SK-N-DZ (cell line): ENCODE results near the gene SSBP1.
"Not testable (repeated sequence)": the region's sequence is repeated elsewhere in the genome, so short reads cannot be mapped to it uniquely, and the experiment has no call there.

Experiments
- DNase-seq: peaks from one replicate; pipeline ENCODE4 v3.0.0-alpha.2; 2015; ENCODE audit warnings: low spot score

Gene SSBP1

GRCh38 chr7:141709318-141709717 lies 28.8 kb upstream of the SSBP1 start:
- DNase-seq: no peak

- DNase-seq: no peak
Observed at GRCh38 chr7:141709749-141710148, 28.4 kb upstream of the SSBP1 start.

GRCh38 chr7:141710301-141710700 lies 27.9 kb upstream of the SSBP1 start:
- no peak for DNase-seq

- DNase-seq: no peak
Observed at GRCh38 chr7:141712603-141713255, 25.4 kb upstream of the SSBP1 start.

GRCh38 chr7:141713890-141714289 lies 24.3 kb upstream of the SSBP1 start:
- no peak for DNase-seq

- DNase-seq: no peak
Observed at GRCh38 chr7:141714571-141714970, 23.6 kb upstream of the SSBP1 start.

GRCh38 chr7:141715018-141715417 lies 23.1 kb upstream of the SSBP1 start:
- no peak for DNase-seq

GRCh38 chr7:141715794-141716689 lies 22.1 kb upstream of the SSBP1 start:
- no peak for DNase-seq

GRCh38 chr7:141717450-141717849 lies 20.7 kb upstream of the SSBP1 start:
- no peak for DNase-seq

GRCh38 chr7:141722529-141722928 lies 15.6 kb upstream of the SSBP1 start:
- no peak for DNase-seq

- no peak for DNase-seq
Observed at GRCh38 chr7:141729020-141729419, 9.1 kb upstream of the SSBP1 start.

GRCh38 chr7:141731476-141732149 lies 6.5 kb upstream of the SSBP1 start:
- no peak for DNase-seq

- peak; percentile 12 for DNase-seq
Observed at GRCh38 chr7:141737118-141737835, 881 bp upstream of the SSBP1 start.

- DNase-seq: no peak
Observed at GRCh38 chr7:141738592-141739013, 445 bp downstream of the SSBP1 start.

- DNase-seq: no peak
Observed at GRCh38 chr7:141739250-141739649, 1.1 kb downstream of the SSBP1 start.

- no peak for DNase-seq
Observed at GRCh38 chr7:141742229-141742628, 4.1 kb downstream of the SSBP1 start.

- DNase-seq: no peak
Observed at GRCh38 chr7:141744131-141744530, 6.0 kb downstream of the SSBP1 start.

GRCh38 chr7:141748396-141748795 lies 10.2 kb downstream of the SSBP1 start:
- DNase-seq: no peak

- DNase-seq: not testable (repeated sequence)
Observed at GRCh38 chr7:141751904-141752303, 13.7 kb downstream of the SSBP1 start.

- no peak for DNase-seq
Observed at GRCh38 chr7:141752634-141753033, 14.5 kb downstream of the SSBP1 start.

- DNase-seq: peak; percentile 43
Observed at GRCh38 chr7:141754939-141755338, 16.8 kb downstream of the SSBP1 start.

- no peak for DNase-seq
Observed at GRCh38 chr7:141763797-141764196, 25.6 kb downstream of the SSBP1 start, which contains the start of gene TAS2R3. TAS2R3 (plus strand) TSS chr7:141764097; CDS start chr7:141764159, 62 bp downstream.
